ENCODE data around the gene IRF9.

DNA sequence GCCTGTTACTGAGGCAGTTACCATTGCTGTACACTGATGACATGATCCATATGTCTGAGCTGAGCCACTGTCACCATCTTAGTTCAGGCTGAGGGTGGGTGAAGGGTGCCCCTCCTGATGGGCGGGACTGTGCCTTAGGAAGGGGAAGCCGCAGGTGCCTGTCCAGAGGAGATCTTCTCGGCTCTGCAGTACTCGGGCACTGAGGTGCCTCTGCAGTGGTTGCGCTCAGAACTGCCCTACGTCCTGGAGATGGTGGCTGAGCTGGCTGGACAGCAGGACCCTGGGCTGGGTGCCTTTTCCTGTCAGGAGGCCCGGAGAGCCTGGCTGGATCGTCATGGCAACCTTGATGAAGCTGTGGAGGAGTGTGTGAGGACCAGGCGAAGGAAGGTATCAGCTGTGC lies 10.1 kb upstream of the IRF9 start:
- TF ChIP-seq, protein P1, sequence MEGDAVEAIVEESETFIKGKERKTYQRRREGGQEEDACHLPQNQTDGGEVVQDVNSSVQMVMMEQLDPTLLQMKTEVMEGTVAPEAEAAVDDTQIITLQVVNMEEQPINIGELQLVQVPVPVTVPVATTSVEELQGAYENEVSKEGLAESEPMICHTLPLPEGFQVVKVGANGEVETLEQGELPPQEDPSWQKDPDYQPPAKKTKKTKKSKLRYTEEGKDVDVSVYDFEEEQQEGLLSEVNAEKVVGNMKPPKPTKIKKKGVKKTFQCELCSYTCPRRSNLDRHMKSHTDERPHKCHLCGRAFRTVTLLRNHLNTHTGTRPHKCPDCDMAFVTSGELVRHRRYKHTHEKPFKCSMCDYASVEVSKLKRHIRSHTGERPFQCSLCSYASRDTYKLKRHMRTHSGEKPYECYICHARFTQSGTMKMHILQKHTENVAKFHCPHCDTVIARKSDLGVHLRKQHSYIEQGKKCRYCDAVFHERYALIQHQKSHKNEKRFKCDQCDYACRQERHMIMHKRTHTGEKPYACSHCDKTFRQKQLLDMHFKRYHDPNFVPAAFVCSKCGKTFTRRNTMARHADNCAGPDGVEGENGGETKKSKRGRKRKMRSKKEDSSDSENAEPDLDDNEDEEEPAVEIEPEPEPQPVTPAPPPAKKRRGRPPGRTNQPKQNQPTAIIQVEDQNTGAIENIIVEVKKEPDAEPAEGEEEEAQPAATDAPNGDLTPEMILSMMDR (IDR thresholded peaks at IDR 0.05), result no peak
- no peak for TF ChIP-seq POLR2A (IDR thresholded peaks at IDR 0.05)
